Gastrocnemius medialis (tissue), 4 donors: ENCODE measurements around the gene IMP4. TPM values are rescaled to one million over a fixed set of nuclear protein-coding genes. Genes with fewer than 3 reads are reported as not detected.

Experiments used
- ATAC-seq, 2 donors: fragments of 150-250 bp; one replicate each; pipeline ENCODE4 v1.9.1; 2016
- DNase-seq, 2 donors: peaks; one replicate each; pipeline ENCODE4 v3.0.0-alpha.2; 2019
- H3K27ac ChIP-seq, 4 donors: fragments of 200-600 bp; sonication (generic); 1 replicate in 1 of 4; 2 replicates in 3 of 4; pipeline ENCODE4 v1.5.1; 2016 to 2018; ENCODE audit warnings: mild to moderate bottlenecking in 2 of 4, moderate library complexity in 1 of 4
- H3K27me3 ChIP-seq, 3 donors: fragments of 200-600 bp; sonication (generic) in 2 of 3; 1 replicate in 1 of 3; 2 replicates in 2 of 3; pipeline versions ENCODE4 v1.5.1 to v1.6.0; 2016 to 2019; ENCODE audit warnings: mild to moderate bottlenecking in 1 of 3, moderate library complexity in 1 of 3
- H3K36me3 ChIP-seq, 2 donors: fragments of 200-600 bp; sonication (generic) in 1 of 2; one replicate each; pipeline ENCODE4 v1.5.1; 2017 to 2018
- H3K4me1 ChIP-seq, 2 donors: fragments of 200-600 bp; sonication (generic) in 1 of 2; one replicate each; pipeline ENCODE4 v1.5.1; 2016 to 2017; ENCODE audit warnings: mild to moderate bottlenecking in 2 of 2
- H3K4me3 ChIP-seq, 4 donors: fragments of 200-600 bp; sonication (generic) in 3 of 4; 1 replicate in 1 of 4; 2 replicates in 3 of 4; pipeline ENCODE4 v1.5.1; 2016 to 2019; ENCODE audit warnings: mild to moderate bottlenecking in 2 of 4
- H3K9me3 ChIP-seq, 3 donors: fragments of 200-600 bp; sonication (generic) in 2 of 3; 1 replicate in 1 of 3; 2 replicates in 2 of 3; pipeline ENCODE4 v1.5.1; 2016 to 2019
- CTCF ChIP-seq, 5 experiments: fragments of 450-650 bp in 3 of 5; fragments of 200-600 bp in 2 of 5; sonication (generic) in 2 of 5; IDR thresholded peaks in 4 of 5; conservative IDR thresholded peaks in 1 of 5; 1 replicate in 4 of 5; 2 replicates in 1 of 5; pipeline ENCODE4 v1.5.1; 2016 to 2019; ENCODE audit warnings: antibody characterized with exemption in 5 of 5, mild to moderate bottlenecking in 3 of 5, moderate library complexity in 3 of 5
- POLR2A ChIP-seq, 2 donors: fragments of 450-650 bp; IDR thresholded peaks; one replicate each; pipeline ENCODE4 v1.6.1; 2017; ENCODE audit warnings: antibody characterized with exemption in 2 of 2, mild to moderate bottlenecking in 2 of 2, moderate library complexity in 2 of 2
- in situ Hi-C, 4 donors: fragments of 200-750 bp; cut with MboI; loops; one replicate each; pipeline versions ENCODE4 v1.15.0 to v1.8.0; 2017; ENCODE audit warnings: low sequenced_read_pairs in 4 of 4
- intact Hi-C: fragments of 100-400 bp; cut with DNase I; formaldehyde crosslinking; loops from one replicate; pipeline ENCODE4 v1.15.1; 2023; ENCODE audit warnings: low total_unique reads
- total RNA-seq, 4 donors: library from RNA; depleted of rRNA; stranded (reverse); fragments of >200 nt; gene quantifications; one replicate each; pipeline versions ENCODE4 v1.1.0 to v1.2.3, GENCODE V29; 2016

The IMP4 gene
- total RNA-seq, 4 donors from 2014 or later: 114 to 179 (median 149) TPM

GRCh38 chr2:130387804-130388203 is 45.1 kb downstream of the IMP4 start:
- TF ChIP-seq CTCF (IDR thresholded peaks at IDR 0.05 in 4 of 5, conservative IDR thresholded peaks at IDR 0.05 in 1 of 5) (no peak), POLR2A (IDR thresholded peaks at IDR 0.05) (no peak)
- H3K4me3 ChIP-seq: no peak overlapping the region
- H3K4me1 ChIP-seq: peaks cover 9 to 22% of the 10 kb centered on the region in 2 donors
- ATAC-seq (no peak), DNase-seq (no peak)
- no peaks in the 10 kb centered on the region for H3K9me3 ChIP-seq
- peak overlapping the region in 2 of 4 donors; percentile 44 to 50 for H3K27ac ChIP-seq
- intact Hi-C loops: no loop called here
- no peaks in the 10 kb centered on the region for H3K27me3 ChIP-seq
- in situ Hi-C loops: no loop called here
- no peaks in the 10 kb centered on the region for H3K36me3 ChIP-seq

- TF ChIP-seq CTCF (IDR thresholded peaks at IDR 0.05 in 4 of 5, conservative IDR thresholded peaks at IDR 0.05 in 1 of 5) (no peak), POLR2A (IDR thresholded peaks at IDR 0.05) (no peak)
- intact Hi-C loops: no loop called here
Observed at GRCh38 chr2:130388221-130388907, 45.7 kb downstream of the IMP4 start.

GRCh38 chr2:130389358-130389757 is 46.7 kb downstream of the IMP4 start:
- no peak overlapping the region for H3K4me3 ChIP-seq
- ATAC-seq (no peak), DNase-seq (no peak)
- in situ Hi-C loops (no loop called here), intact Hi-C loops (no loop called here)
- peak overlapping the region in 1 of 4 donors; percentile 83 for H3K27ac ChIP-seq
- H3K27me3 ChIP-seq: no peaks in the 10 kb centered on the region
- peaks cover 9 to 22% of the 10 kb centered on the region in 2 donors for H3K4me1 ChIP-seq
- H3K9me3 ChIP-seq: no peaks in the 10 kb centered on the region
- TF ChIP-seq POLR2A (IDR thresholded peaks at IDR 0.05) (no peak), CTCF (IDR thresholded peaks at IDR 0.05 in 4 of 5, conservative IDR thresholded peaks at IDR 0.05 in 1 of 5) (no peak)
- no peaks in the 10 kb centered on the region for H3K36me3 ChIP-seq

More at GRCh38 chr2:130388221-130388907, 45.7 kb downstream of the IMP4 start:
- Histone ChIP-seq H3K9me3 (no peaks in the 10 kb centered on the region), H3K36me3 (no peaks in the 10 kb centered on the region), H3K27me3 (no peaks in the 10 kb centered on the region), H3K4me1 (peaks cover 9 to 22% of the 10 kb centered on the region in 2 donors), H3K27ac (peak overlapping the region in 2 of 4 donors; percentile 44 to 50), H3K4me3 (no peak overlapping the region)
- no peak for ATAC-seq
- in situ Hi-C loops: no loop called here
- no peak for DNase-seq

- TF ChIP-seq POLR2A (IDR thresholded peaks at IDR 0.05) (no peak), CTCF (IDR thresholded peaks at IDR 0.05 in 4 of 5, conservative IDR thresholded peaks at IDR 0.05 in 1 of 5) (no peak)
- Histone ChIP-seq H3K36me3 (no peaks in the 10 kb centered on the region), H3K27ac (peak overlapping the region in 2 of 4 donors; percentile 82 to 83), H3K4me1 (peaks cover 9 to 22% of the 10 kb centered on the region in 2 donors), H3K9me3 (no peaks in the 10 kb centered on the region), H3K27me3 (no peaks in the 10 kb centered on the region), H3K4me3 (no peak overlapping the region)
- DNase-seq (no peak), ATAC-seq (no peak)
- in situ Hi-C loops (no loop called here), intact Hi-C loops (loop anchor here (2.0 kb wide), 1 partner anchor 33 kb away; the partner anchor contains the start of gene PTPN18)
Observed at GRCh38 chr2:130389783-130390182, 47.1 kb downstream of the IMP4 start.
